GM19238 (cell line): ENCODE results near the gene CACNA2D4.

Experiments
- DNase-seq: peaks from one replicate; pipeline ENCODE4 v3.0.0; 2011; ENCODE audit warnings: low spot score; ENCODE audit not compliant: insufficient read length

The CACNA2D4 gene

DNA sequence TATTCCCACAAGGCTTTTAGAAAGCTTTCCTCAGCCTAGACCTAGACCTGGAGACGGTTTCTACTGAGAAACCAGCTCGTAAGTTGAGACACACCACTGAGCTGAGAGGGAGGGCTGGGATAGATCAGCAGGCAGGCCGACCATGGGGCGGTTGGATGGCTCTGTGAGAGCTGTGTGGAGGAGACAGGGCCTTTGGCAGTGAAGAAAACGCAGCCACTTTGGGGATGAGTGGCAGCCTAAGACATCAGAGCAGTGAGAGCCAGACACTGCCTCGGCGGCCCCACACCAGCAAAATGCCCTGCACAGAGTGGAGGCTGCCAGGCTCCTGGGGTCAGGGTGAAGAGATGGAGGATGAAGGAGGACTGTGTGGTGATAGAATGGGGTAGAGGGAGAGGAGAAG, 46.0 kb downstream of the CACNA2D4 start:
- DNase-seq, result no peak

DNA sequence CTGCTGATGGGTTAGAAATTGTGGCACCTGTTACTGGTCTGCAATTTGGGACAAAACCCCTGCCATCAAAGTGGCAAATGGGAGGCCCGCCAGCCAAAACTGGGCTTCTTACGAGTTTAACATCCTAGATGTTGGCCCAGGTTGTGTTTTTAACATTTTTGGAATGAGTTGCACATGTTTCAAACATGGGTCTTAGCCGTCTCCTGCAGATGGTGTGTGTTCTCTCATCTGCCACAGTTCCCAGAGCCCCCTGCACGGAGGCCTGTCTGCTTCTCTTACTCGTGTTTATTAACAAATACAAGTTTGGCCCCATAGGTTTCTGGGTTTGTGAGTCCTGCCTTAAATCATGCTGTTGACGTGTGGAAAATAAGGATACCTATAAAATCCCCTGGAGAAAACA, 46.5 kb downstream of the CACNA2D4 start:
- no peak for DNase-seq

DNA sequence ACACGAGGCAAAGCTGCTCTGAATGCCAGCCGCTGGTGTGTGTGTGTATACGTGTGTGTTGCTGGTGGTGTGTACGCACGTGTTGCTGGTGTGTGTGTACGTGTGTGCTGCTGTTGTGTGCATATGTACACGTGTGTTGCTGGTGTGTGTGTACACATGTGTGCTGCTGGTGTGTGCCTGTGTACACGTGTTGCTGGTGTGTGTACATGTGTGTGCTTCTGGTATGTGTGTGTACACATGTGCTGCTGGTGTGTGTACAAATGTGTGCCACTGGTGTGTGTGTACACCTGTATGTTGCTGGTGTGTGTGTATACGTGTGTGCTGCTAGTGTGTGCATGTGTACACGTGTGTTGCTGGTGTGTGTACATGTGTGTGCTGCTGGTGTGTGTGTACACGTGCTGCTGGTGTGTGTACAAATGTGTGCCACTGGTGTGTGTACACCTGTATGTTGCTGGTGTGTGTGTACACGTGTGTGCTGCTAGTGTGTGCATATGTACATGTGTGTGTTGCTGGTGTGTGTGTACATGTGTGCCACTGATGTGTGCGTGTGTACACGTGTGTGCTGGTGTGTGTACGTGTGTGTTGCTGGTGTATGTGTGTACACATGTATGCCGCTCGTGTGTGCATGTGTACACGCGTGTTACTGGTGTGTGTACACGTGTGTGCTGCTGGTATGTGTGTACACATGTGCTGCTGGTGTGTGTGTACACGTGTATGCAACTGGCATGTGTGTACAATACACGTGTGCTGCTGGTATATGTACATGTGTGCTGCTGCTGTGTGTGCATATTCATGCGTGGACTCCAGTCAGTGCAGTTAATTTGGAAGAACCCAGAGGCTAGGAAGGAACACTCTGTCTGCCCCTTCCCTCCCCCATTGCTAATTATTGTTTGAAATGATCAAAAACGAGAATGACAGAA, 47.2 kb downstream of the CACNA2D4 start:
- no peak for DNase-seq

DNA sequence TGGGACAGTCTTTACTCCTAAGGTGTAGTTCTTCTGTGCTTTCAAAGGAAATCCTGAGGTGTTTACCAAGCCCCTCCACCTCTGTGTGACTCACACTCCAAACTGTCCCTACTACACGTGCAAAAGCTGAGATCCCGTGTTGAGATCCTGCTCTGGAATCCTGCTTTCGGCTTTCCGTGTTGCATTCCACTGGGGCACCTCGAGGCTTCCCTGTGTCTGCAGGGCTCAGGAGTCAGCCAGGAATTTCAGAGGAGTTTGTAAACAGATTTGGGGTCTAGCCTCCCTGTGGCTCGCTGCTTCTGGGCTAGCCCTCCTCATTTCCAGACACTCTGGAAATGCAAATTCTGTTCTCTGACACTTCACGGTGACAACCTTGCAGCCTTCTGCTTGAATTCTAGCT, 48.4 kb downstream of the CACNA2D4 start:
- no peak for DNase-seq

DNA sequence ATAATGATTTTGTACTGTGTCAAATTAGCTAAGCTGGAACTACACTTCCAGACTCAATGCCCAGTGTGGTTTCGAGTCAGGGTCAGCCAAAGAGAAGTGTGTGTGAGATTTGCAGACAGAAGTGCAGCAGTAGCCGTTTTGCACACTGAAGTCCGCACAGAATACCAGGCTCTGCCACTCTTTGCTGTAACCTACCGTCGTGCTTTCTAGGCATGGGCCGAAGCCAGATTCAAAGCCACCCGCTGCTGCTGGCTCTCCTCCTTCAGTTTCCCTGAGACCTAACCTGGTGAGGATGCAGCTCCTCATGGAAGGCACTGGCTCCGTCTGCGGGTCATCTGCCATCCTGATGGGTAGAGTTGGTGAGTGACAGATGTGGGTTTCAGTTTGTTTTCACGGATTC, 49.3 kb downstream of the CACNA2D4 start:
- DNase-seq, result no peak

DNA sequence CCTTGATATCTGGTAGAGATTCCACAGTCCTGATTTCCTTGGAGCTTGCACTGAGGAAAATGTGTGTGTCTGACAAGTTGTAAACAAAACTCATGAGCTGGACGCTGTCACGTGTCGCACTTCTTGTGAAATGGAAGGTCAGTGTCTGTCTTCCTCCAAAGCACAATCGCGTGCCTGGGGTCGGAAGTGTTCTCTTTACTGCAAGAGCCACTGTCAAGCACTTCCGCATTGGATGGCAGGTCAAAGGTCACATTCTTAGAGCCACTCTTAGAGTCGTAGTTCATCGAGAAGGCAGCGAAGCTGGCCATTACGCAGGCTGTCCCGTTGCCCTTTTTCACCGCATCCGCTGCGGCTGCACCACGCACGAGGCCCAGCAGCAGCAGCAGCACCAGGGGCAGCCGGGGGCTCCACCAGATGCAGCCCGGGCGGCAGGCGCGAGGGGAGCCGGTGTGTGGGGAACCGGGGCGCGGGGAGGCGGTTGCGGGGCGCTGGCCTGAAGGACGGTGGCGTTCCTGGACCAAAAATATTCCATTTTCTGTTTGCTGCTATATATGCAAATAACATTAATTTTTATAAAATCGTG, 53.1 kb downstream of the CACNA2D4 start:
- no peak for DNase-seq

DNA sequence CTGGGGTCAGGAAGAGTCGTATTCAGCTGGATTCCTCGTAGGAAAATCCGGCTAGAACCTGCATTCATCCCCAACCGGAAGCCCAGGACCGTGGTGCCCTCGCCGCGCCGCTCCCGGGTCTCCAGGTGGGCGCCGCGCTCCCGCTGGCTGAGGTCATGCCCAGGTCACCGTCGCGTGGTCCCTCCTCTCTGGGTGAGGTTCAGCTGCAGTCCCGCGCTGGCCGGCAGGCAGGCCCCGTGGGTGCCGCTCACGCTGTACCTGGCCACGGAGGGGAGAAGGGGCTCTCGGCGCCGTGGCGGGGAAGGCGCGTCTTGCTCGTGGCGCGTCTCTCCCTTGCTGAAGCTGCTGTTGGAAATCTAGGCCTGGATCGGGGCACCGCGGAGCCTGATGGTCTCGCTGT, 53.6 kb downstream of the CACNA2D4 start:
- DNase-seq, result no peak

DNA sequence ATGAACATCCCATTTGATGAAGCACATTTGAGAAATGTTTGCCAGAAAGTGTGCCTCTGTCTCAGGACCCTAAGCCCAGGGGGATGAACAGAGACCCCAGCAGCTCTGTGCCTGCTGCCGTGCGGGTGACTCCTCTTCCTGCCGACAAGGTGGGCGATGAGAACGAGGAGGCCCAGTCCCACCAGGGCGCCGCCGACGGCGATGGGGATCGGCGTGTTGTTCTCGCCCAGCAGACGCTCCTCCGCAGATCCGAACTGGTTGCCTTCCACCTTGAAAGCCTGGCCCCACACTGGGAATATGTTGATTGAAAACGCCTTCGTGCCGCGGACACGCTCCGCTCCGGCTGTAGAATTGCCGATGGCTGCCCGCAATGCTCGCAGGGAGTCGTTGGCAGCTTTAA, 54.0 kb downstream of the CACNA2D4 start:
- no peak for DNase-seq

DNA sequence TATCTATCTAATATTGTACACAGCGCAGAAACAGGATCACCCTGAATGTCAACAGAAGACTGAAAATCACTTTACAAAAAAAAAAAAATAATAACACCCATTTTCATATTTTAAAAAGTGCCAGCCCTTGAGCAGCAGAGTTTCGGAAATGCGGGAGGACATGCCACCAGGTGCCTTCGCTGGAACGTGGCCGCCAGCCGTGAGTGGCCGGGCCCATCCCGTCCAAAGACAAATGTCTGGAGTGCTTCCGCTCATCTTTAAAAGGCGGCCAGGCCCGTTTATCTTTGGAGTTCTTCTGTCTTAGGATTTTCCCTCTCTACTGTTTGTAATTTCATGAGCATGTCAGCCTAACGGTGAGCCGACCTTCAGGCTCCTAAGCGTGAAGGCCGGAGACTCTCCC, 54.6 kb downstream of the CACNA2D4 start:
- no peak for DNase-seq

DNA sequence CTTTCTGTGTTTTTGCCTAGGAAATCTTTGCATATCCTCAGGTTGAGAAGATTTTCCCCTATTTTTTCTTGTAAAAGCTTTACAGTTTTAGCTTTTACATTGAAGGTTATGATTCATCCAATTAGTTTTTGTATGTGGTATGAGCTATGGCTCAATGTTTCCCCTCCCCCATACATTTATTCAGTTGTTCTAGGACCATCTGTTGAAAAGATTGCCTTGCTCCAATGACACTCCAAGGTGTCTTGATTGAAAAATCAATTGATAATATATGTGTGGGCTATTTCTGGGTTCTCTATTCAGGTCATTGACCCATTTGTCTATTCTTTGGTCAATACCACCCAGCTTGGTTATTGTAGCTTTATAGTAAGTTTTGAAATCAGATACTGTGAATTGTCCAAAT, 55.5 kb downstream of the CACNA2D4 start:
- DNase-seq, result no peak

DNA sequence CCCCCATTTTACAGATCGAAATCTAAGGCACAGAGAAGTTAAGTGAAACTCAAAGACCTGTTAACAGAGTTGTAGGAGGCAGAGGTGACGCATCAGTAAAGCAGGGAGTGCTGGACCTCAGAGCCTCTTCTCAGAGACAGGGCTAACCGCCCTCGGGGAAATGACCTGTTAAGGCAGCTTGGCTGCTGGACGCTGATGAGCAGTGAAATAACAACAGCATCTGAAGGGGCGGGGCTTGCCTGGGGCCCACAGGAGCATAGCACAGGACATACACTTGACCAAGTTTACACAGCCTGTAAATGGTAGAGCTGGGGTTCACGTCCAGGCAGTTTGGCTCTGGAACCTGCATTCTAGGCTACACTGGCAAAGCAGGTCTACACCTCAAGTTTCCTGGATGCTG, 58.8 kb downstream of the CACNA2D4 start:
- DNase-seq, result no peak

DNA sequence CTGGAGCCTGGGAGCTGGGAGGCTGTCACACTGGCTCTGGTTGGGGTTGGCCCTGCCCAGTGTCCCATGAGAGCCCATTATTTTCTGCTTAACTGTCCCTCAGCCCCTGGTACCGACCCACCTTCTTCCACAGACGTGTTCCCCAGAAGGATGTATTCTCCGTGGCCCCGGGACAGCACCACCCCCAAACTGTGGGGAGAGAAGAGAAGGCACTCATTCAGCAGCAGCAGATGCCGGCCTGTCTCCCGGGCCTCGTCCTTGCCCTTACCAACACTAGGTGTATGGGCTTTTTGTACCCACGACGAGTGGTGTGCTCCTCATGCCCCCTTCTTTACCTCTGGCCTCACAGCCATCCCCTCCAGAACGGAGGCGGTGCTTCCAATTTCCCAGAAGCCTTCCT, 60.0 kb downstream of the CACNA2D4 start:
- DNase-seq, result no peak

DNA sequence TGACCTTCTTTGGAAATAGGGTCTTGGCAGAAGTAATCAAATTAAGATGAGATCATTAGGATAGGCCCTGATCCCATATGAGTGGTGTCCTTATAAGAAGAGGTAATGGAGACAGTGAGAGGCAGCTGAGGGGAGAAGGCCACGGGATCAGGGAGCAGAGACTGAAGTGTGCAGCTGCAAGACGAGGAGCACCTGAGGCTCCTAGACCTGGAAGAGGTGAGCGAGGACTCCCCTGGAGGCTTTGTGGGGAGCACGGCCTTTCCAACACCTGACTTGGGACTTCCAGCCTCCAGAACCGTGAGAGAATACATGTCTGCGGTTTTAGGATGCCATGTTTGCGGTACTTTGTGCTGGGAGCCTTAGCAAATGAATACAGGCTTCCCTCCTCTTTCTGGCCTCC, 60.6 kb downstream of the CACNA2D4 start:
- DNase-seq, result no peak

DNA sequence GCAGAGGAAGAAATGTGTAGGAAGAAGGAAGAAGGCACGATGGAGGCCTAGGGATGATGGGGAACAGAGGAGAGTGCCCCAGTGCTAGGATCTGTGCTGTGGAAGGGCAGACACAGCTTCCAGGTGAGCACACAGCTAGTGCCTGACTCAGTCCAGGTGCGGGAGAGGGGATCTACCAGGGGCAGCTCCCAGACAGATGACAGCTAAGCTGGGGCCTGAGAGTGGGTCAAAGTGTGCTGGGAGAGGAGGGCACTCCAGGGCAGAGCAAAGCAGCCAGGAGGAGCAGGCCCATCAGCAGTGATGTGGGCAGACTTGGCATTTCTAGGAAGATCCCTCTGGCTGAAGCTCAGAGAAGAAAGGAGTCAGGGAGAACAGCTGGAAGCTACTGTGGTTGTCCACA, 61.4 kb downstream of the CACNA2D4 start:
- no peak for DNase-seq

DNA sequence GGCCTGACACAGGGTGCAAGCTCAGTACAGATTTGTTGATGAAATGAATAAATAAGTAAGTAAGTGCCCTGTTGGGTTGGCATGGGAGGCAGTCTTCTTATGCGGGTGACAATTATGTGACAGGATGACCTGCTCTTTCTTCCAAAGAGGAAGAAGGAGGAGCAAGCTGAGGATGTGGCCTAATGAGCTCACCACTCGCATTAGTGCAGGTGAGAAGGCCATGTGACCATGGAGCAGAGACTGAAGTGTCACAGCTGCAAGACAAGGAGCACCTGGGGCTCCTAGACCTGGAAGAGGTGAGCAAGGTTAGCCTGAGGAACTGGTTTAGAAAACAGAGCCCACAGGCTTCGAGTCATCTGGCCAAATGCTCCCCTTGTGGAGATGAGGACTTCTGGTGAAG, 63.2 kb downstream of the CACNA2D4 start:
- DNase-seq, result no peak

DNA sequence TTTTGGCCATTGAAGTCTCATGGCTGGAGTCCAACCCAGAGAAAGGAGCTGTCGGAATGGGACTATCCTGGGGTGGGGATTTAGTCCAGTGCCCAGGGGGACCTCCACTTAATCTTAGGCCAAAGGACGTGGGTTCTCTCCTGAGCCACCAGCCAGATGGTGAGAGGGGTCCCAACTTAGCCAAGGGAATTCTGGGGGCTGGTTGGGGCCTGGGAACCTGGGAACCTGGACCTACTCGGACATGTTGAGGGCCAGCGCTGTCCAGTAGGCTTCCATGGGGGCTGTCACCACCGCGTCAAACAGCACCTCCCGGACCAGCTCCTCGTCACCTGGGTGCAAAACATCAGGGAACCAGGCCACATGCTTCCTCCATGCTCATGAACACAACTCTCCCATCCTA, 64.7 kb downstream of the CACNA2D4 start:
- no peak for DNase-seq

DNA sequence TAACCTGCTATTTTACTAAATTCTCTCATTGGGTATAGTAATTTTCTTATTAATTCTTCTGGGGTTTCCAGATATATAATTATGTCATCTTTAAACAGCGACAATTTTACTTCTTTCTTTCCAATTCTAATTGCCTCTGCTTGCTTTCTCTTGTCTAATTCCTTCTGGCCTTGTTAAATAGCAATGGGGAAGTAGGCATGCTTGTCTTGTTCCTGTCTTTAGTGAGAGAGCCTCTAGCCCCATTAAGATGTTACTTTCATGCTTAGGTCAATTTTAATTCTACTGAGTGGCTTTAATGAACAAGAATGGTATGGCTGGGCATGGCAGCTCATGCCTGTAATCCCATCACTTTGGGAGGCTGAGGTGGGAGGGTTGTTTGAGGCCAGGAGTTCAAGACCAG, 66.4 kb downstream of the CACNA2D4 start:
- no peak for DNase-seq

DNA sequence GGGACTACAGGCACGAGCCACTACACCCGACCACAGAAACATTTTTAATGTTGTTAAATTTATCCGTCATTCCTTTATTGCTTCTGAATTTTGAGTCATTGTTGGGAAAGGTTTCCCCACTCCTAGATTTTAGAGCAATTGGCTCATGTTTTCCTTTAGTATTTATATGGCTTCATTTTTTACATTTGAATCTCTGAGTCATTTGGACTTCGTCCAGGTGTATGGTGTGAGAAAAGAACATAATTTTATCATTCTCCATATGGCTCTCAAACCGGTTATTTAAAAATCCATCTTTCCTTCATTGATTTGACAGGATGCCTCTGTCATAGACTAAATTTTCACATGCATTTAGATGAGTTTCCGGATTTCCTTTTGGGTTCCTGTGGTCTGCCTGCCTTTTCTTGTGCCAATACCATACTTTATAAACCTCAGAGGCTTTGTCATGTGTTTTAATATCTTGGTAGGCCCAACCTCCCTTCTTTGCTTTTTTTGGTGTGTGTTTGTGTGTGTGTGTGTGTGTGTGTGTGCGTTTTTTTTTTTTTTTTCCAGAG, 67.2 kb downstream of the CACNA2D4 start:
- no peak for DNase-seq

DNA sequence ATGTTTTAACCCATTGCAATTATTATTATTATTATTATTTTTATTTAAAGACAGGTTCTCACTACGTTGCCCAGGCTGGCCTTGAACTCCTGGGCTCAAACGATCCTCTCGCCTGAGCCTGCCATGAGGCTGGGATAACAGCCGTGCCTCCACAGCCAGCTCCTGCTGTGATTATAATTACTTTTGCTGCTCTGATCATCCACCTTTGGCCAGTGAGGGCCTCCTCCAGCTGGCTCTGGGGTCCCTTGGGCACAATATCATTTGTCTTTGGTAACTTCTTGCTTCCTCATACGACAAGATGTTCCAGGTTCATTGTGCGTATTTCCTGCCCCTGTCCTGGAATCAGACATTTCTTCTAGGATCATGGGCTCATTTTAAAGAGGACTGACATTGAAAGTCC, 69.7 kb downstream of the CACNA2D4 start:
- no peak for DNase-seq

DNA sequence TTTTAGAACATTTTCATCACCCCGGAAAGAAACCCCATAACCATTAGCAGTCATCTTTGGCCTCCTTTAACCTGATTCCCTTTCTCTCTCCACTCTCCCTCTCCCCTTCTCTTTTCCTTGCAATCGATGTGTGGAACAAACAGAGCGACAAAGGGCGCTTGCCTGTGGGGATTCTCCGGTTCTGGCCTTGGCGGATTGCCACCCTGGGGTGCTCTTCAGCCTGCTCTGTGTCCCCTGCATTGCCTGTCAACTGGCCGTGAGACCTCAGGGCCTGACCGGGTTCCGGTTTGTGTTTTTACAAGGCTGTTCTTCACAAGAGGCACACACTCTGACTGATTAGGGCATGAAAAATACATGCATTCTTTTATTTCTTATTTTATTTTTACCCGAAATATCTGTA, 70.3 kb downstream of the CACNA2D4 start:
- no peak for DNase-seq

DNA sequence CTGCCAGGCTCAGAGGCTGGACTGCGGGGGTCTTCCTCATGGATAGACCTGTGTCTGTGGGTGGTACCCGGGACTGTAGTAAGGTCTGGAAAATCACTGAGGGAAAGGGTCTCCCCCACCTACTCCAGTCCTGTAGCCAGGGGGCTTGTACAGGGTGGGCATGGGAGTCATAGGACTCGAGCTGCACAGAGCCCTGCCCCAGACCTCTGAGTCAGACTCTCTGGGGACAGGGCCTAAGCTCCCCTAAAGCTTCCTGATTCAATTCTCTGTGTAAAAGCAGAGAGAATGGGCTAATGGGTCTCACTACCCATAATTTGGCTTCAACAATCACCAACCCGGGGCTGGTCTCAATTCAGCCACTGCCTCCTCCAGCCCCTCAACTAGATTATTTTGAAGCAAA, 71.0 kb downstream of the CACNA2D4 start:
- no peak for DNase-seq

DNA sequence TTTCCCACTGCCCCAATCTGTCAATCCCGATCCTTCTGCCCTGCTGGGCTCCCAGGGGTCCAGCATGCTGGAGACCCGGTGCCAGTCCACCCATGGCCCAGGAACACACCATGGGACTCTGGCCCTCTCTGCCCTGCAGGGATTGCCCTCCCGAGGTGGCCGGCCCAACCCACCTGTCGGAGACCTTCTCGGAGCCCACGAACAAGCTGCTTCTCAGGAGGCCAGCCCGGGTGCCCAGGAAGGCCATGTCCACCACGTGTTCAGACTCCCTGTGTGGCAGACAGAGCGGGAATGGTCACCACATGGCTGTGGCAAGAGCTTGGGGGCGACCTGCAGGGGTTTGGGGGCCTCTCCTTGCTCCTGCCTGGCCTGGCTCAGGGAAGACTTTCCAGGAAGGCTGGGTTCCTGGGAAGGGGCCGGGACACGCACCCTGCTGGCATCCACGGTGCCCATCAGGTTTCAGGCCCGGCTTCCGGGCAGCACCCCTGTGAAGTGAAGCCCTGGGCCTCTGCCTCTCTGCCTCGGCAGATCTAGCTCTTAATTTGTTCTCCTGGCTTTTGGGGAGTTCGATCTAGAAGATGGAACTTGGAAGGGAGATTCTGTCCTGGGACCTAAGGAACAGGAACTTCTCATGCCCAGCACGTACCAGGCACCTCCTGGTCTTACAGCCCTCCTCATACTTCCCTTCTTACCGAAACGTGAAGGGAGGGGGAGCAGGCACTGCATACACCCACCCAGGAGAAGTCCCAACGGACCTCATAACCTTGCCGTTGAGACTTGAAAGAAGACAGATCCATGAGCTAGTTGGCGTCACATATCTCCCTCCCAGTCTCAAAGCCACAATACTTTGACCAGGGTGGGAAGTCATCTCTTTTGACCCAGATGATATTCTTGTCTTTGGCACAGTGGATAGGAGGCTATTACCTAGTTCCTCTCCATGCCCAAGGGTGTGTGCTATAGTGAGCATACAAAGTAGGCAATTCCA, 71.7 kb downstream of the CACNA2D4 start:
- no peak for DNase-seq
